Right lobe of liver (tissue), 6 donors: Measurements from ENCODE around the gene SLC7A9. TPM values are rescaled to one million over a fixed set of nuclear protein-coding genes. Genes with fewer than 3 reads are reported as not detected.

Experiments
- ATAC-seq, 4 donors: fragments of 200-7000 bp; cut with Tn5 transposase; one replicate each; pipeline ENCODE4 v1.9.1; 2020; ENCODE audit warnings: mild to moderate bottlenecking in 4 of 4, moderate library complexity in 4 of 4
- DNase-seq, 3 donors: peaks; one replicate each; pipeline ENCODE4 v3.0.0-alpha.2; 2020
- H3K27ac ChIP-seq, 3 donors: fragments of 200-600 bp; one replicate each; pipeline ENCODE4 v1.8.0; 2022
- H3K27me3 ChIP-seq, 2 donors: fragments of 200-600 bp; one replicate each; pipeline ENCODE4 v1.8.0; 2022
- H3K36me3 ChIP-seq, 4 donors: fragments of 200-600 bp; sonication (generic) in 1 of 4; one replicate each; pipeline versions ENCODE4 v1.5.1 to v1.8.0; 2017 to 2022; ENCODE audit warnings: control low read depth in 1 of 4
- H3K4me1 ChIP-seq, 4 donors: fragments of 200-600 bp; sonication (generic) in 1 of 4; one replicate each; pipeline versions ENCODE4 v1.5.1 to v1.8.0; 2017 to 2022; ENCODE audit warnings: control low read depth in 1 of 4
- H3K4me3 ChIP-seq, 3 donors: fragments of 200-600 bp; one replicate each; pipeline ENCODE4 v1.8.0; 2022
- H3K9me3 ChIP-seq, 4 donors: fragments of 200-600 bp; sonication (generic) in 1 of 4; one replicate each; pipeline versions ENCODE4 v1.5.1 to v1.8.0; 2017 to 2022; ENCODE audit warnings: control low read depth in 1 of 4
- POLR2A ChIP-seq: fragments of 450-650 bp; IDR thresholded peaks from one replicate; pipeline ENCODE4 v1.6.1; 2017; ENCODE audit warnings: antibody characterized with exemption, mild to moderate bottlenecking
- WGBS: methylation state at CpG from one replicate; pipeline ENCODE4 v1.1.6; 2018; ENCODE audit warnings: low coverage, low lambda C conversion rate; ENCODE audit not compliant: insufficient coverage; ENCODE audit errors: missing lambda C conversion rate; 5-methylcytosine and 5-hydroxymethylcytosine counted together
- intact Hi-C, 2 donors: fragments of 100-400 bp; cut with DNase I; formaldehyde crosslinking; loops; one replicate each; pipeline versions ENCODE4 v1.11.2 to v1.14.1; 2022
- total RNA-seq, 6 experiments: library from RNA; depleted of rRNA in 2 of 6; stranded (reverse); fragments of >200 nt in 2 of 6; fragmentation: NEBNext Ultra II Directional in 3 of 6; extraction: Animal tissue kit (Norgen Biotek cat#: 25700) in 3 of 6; gene quantifications; one replicate each; pipeline versions ENCODE4 v1.1.0 to v1.2.4, GENCODE V29; 2016 to 2023
- TF ChIP-seq, protein P1 (sequence below), 4 donors: fragments of 200-600 bp in 3 of 4; fragments of 450-650 bp in 1 of 4; IDR thresholded peaks; one replicate each; pipeline versions ENCODE4 v1.5.1 to v1.8.0; 2016 to 2022; ENCODE audit warnings: antibody characterized with exemption in 4 of 4, mild to moderate bottlenecking in 2 of 4
- donor health status: DM: no; HTN: yes; CAD: no.
- donor health status: DM: no; HTN: no; CAD: no.
- donor health status: DM: no; HTN: no; CAD: no.
- donor health status: DM: no; HTN: yes; CAD: no.
- donor health status: DM: no; HTN: yes; CAD: no.

Gene SLC7A9
- total RNA-seq, 6 experiments from 2014 or later = 10.4 to 15.5 (median 13.5) TPM

DNA sequence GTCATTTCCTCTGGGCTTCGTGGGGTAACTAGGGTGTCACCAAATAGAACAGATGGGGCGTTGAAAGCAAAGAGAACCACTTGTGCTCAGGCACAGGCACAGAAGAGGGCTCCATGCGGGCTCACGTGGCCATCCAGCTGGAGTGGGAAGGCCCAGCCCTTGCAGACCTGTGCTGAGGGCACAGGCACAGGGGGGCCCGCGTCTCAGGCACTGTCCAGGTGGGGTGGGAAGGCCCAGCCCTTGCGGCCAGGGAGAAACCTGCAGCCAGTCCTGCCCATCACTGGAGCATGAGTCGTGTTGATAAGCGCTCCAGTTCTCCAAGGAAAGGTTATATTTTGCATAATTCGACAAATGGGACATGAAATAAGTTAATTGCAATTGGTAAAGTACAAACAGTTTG lies 57.5 kb downstream of the SLC7A9 start:
- no peaks in the 10 kb centered on the region for H3K36me3 ChIP-seq
- no peaks in the 10 kb centered on the region for H3K27me3 ChIP-seq
- H3K4me1 ChIP-seq = no peaks in the 10 kb centered on the region
- H3K4me3 ChIP-seq = no peak overlapping the region
- ATAC-seq (no peak), DNase-seq (no peak)
- intact Hi-C loops = no loop called here
- WGBS = 74% methylated on average over 9 of the region's 10 CpGs
- H3K9me3 ChIP-seq = no peaks in the 10 kb centered on the region
- TF ChIP-seq, protein P1, sequence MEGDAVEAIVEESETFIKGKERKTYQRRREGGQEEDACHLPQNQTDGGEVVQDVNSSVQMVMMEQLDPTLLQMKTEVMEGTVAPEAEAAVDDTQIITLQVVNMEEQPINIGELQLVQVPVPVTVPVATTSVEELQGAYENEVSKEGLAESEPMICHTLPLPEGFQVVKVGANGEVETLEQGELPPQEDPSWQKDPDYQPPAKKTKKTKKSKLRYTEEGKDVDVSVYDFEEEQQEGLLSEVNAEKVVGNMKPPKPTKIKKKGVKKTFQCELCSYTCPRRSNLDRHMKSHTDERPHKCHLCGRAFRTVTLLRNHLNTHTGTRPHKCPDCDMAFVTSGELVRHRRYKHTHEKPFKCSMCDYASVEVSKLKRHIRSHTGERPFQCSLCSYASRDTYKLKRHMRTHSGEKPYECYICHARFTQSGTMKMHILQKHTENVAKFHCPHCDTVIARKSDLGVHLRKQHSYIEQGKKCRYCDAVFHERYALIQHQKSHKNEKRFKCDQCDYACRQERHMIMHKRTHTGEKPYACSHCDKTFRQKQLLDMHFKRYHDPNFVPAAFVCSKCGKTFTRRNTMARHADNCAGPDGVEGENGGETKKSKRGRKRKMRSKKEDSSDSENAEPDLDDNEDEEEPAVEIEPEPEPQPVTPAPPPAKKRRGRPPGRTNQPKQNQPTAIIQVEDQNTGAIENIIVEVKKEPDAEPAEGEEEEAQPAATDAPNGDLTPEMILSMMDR (IDR thresholded peaks at IDR 0.05) = no peak
- TF ChIP-seq POLR2A = no peak
- H3K27ac ChIP-seq = no peak overlapping the region

DNA sequence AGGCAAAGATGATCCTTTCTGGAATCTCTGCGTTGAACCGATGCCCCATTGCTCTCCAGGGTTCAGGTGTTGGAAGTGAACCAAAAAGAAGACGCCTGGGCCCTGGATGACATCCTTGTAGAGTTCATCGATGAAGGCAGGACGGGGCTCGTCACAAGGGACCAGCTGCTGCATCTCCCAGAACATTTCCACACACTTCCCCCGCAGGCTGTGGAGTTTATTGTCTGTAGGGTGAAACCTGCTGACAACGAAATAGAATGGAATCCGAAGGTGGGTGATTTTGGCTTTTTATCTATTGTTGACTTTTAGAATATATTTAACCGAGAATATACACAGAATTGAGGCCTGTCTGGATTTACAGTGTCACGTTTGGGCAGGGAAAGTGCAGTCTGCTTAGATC lies 58.4 kb downstream of the SLC7A9 start:
- H3K36me3 ChIP-seq = no peaks in the 10 kb centered on the region
- no peaks in the 10 kb centered on the region for H3K4me1 ChIP-seq
- no peak for ATAC-seq
- H3K9me3 ChIP-seq = no peaks in the 10 kb centered on the region
- H3K4me3 ChIP-seq = no peak overlapping the region
- H3K27ac ChIP-seq = no peak overlapping the region
- no peaks in the 10 kb centered on the region for H3K27me3 ChIP-seq
- 84% methylated on average over 11 of the region's 11 CpGs for WGBS
- DNase-seq = no peak
- no peak for TF ChIP-seq POLR2A
- TF ChIP-seq, protein P1 (IDR thresholded peaks at IDR 0.05) = no peak
- intact Hi-C loops = no loop called here

DNA sequence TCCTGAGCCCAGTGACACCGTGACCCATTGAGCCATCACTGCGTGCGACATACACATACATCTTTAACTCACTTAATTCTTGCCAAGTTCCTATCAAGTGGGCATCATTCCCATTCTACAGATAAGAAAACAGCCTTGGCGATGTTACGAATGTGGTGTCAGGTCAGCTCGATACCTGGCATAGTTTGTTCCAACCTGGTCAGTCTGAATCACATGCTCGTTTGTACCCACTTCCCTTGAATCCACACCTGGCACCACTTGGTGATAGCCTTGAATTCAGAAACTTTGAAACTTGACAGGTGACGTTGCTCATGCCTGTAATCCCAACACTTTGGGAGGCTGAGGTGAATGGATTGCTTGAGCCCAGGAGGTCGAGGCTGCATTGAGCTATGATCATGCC lies 59.1 kb downstream of the SLC7A9 start:
- Histone ChIP-seq H3K4me1 (no peaks in the 10 kb centered on the region), H3K9me3 (no peaks in the 10 kb centered on the region), H3K27ac (no peak overlapping the region), H3K36me3 (no peaks in the 10 kb centered on the region), H3K27me3 (no peaks in the 10 kb centered on the region), H3K4me3 (no peak overlapping the region)
- DNase-seq (no peak), ATAC-seq (peak in 1 of 4 donors; percentile 50)
- intact Hi-C loops = no loop called here
- 46% methylated on average over 9 of the region's 9 CpGs for WGBS
- TF ChIP-seq POLR2A = no peak
- TF ChIP-seq, protein P1 (IDR thresholded peaks at IDR 0.05) = no peak

DNA sequence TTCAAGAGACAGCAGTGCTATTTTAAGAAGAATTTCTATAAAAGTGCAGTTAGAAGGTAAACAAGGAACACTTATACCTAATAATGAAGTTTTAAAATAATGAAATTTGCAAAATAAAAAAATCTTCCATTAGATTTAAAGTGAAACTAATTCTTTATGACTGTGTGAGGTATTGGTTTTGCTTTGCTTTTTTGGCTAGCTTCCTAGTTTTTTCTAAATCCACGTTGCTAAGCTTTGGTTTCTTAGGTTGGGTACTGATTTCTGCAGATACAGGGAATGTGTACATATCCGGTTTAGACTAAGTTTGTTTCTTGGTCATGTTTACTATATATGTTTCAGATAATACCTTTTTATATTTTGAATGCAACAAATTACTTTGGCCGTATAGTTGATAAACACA lies 59.8 kb downstream of the SLC7A9 start:
- peak in 1 of 4 donors; percentile 32 for ATAC-seq
- WGBS = 29% methylated on average over 3 of the region's 3 CpGs
- TF ChIP-seq POLR2A = no peak
- TF ChIP-seq, protein P1 (IDR thresholded peaks at IDR 0.05) = no peak
- H3K27ac ChIP-seq = no peak overlapping the region
- no peak overlapping the region for H3K4me3 ChIP-seq
- no peaks in the 10 kb centered on the region for H3K27me3 ChIP-seq
- no peak for DNase-seq
- intact Hi-C loops = no loop called here
- no peaks in the 10 kb centered on the region for H3K36me3 ChIP-seq
- no peaks in the 10 kb centered on the region for H3K9me3 ChIP-seq
- no peaks in the 10 kb centered on the region for H3K4me1 ChIP-seq

DNA sequence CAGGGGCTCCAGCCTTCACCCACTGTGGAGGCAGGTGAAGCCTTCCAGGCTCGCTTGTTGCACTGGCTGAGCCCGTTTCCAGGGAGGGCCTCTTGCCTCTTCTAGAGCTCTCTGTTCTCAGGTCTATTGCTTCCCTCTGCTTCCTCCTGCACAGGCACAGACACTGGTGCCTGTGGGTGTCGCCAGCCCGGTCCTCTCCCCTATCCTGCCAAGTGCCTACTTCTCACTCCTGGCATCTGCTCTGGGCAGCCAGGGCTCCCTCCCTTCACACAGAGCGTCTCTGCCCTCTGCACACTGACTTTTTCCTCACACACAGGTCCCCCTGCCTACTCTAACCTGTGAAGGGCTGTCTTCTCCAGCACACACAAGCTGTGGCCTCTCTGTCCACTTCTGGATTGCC lies 60.3 kb downstream of the SLC7A9 start:
- no peak for TF ChIP-seq POLR2A
- TF ChIP-seq, protein P1 (IDR thresholded peaks at IDR 0.05) = no peak
- intact Hi-C loops = no loop called here
- Histone ChIP-seq H3K4me3 (no peak overlapping the region), H3K4me1 (no peaks in the 10 kb centered on the region), H3K36me3 (no peaks in the 10 kb centered on the region), H3K9me3 (no peaks in the 10 kb centered on the region), H3K27me3 (no peaks in the 10 kb centered on the region), H3K27ac (no peak overlapping the region)
- WGBS = no CpG with 5 or more reads among the region's 5 CpGs
- ATAC-seq = peak in 3 of 4 donors; percentile 17 to 26 (median 20)
- DNase-seq = no peak
